Central memory CD8-positive, alpha-beta T cell (primary cell): ENCODE results near the gene FGFBP1.
A peak's percentile ranks its signal among the peaks of the same experiment; 100 is the strongest.

Experiments used
- ATAC-seq: fragments of 150-1000 bp; cut with Tn5 transposase; replicated peaks from 2 replicates; pipeline ENCODE4 v1.10.0; 2022; ENCODE audit warnings: mild to moderate bottlenecking, moderate FRiP score, moderate number of reproducible peaks; ENCODE audit not compliant: poor library complexity, severe bottlenecking; ENCODE audit errors: extremely low read depth
- DNase-seq, 2 donors: peaks; one replicate each; pipeline ENCODE4 v3.0.0; 2021; ENCODE audit warnings: low spot score in 2 of 2
- H3K27ac Mint-ChIP-seq: one replicate; pipeline ENCODE4 v1.8.0; 2022; ENCODE audit warnings: low read depth, mild to moderate bottlenecking, moderate library complexity, mixed read lengths
- H3K27me3 Mint-ChIP-seq: one replicate; pipeline ENCODE4 v1.8.0; 2022; ENCODE audit warnings: mixed read lengths
- H3K36me3 Mint-ChIP-seq: one replicate; pipeline ENCODE4 v1.8.0; 2022; ENCODE audit warnings: mild to moderate bottlenecking, moderate library complexity, mixed read lengths; ENCODE audit not compliant: insufficient read depth
- H3K4me1 Mint-ChIP-seq: one replicate; pipeline ENCODE4 v1.8.0; 2022; ENCODE audit warnings: mixed read lengths
- H3K4me3 Mint-ChIP-seq: one replicate; pipeline ENCODE4 v1.8.0; 2022; ENCODE audit warnings: mild to moderate bottlenecking, moderate library complexity, mixed read lengths
- H3K9me3 Mint-ChIP-seq: one replicate; pipeline ENCODE4 v1.8.0; 2022; ENCODE audit warnings: mixed read lengths

Gene FGFBP1

GRCh38 chr4:15961781-15962510 is 23.4 kb upstream of the FGFBP1 start:
- H3K36me3 Mint-ChIP-seq: peaks cover 13% of the 10 kb centered on the region
- peak overlapping the region; percentile 89 for H3K27ac Mint-ChIP-seq
- peak overlapping the region; percentile 85 for H3K4me3 Mint-ChIP-seq
- no peaks in the 10 kb centered on the region for H3K9me3 Mint-ChIP-seq
- peaks cover 47% of the 10 kb centered on the region for H3K4me1 Mint-ChIP-seq
- peak; percentile 63 for ATAC-seq
- H3K27me3 Mint-ChIP-seq: no peaks in the 10 kb centered on the region
- peak; percentile 17 to 52 for DNase-seq

GRCh38 chr4:15958562-15958961 is 20.0 kb upstream of the FGFBP1 start:
- peaks cover 49% of the 10 kb centered on the region for H3K4me1 Mint-ChIP-seq
- H3K4me3 Mint-ChIP-seq: no peak overlapping the region
- H3K27ac Mint-ChIP-seq: no peak overlapping the region
- H3K9me3 Mint-ChIP-seq: no peaks in the 10 kb centered on the region
- no peaks in the 10 kb centered on the region for H3K27me3 Mint-ChIP-seq
- peaks cover 12% of the 10 kb centered on the region for H3K36me3 Mint-ChIP-seq
- ATAC-seq (no peak), DNase-seq (no peak)

- Mint-ChIP-seq H3K27ac (peak overlapping the region; percentile 44), H3K36me3 (peaks cover 4% of the 10 kb centered on the region), H3K4me1 (peaks cover 27% of the 10 kb centered on the region), H3K27me3 (no peaks in the 10 kb centered on the region), H3K9me3 (no peaks in the 10 kb centered on the region), H3K4me3 (no peak overlapping the region)
- DNase-seq (peak; percentile 68 to 77), ATAC-seq (peak; percentile 78)
Observed at GRCh38 chr4:15956179-15956850, 17.8 kb upstream of the FGFBP1 start.

GRCh38 chr4:15955670-15956069 is 17.1 kb upstream of the FGFBP1 start:
- Mint-ChIP-seq H3K27ac (no peak overlapping the region), H3K4me3 (no peak overlapping the region), H3K36me3 (no peaks in the 10 kb centered on the region), H3K9me3 (no peaks in the 10 kb centered on the region), H3K4me1 (peaks cover 20% of the 10 kb centered on the region), H3K27me3 (no peaks in the 10 kb centered on the region)
- DNase-seq (no peak), ATAC-seq (no peak)

- ATAC-seq (no peak), DNase-seq (no peak)
- H3K4me1 Mint-ChIP-seq: peaks cover 9% of the 10 kb centered on the region
- no peaks in the 10 kb centered on the region for H3K27me3 Mint-ChIP-seq
- no peak overlapping the region for H3K27ac Mint-ChIP-seq
- H3K36me3 Mint-ChIP-seq: no peaks in the 10 kb centered on the region
- H3K4me3 Mint-ChIP-seq: no peak overlapping the region
- no peaks in the 10 kb centered on the region for H3K9me3 Mint-ChIP-seq
Observed at GRCh38 chr4:15953625-15954024, 15.1 kb upstream of the FGFBP1 start.

GRCh38 chr4:15951781-15952180 is 13.2 kb upstream of the FGFBP1 start:
- DNase-seq: no peak
- ATAC-seq: no peak
- Mint-ChIP-seq H3K27ac (no peak overlapping the region), H3K4me3 (no peak overlapping the region), H3K36me3 (no peaks in the 10 kb centered on the region), H3K4me1 (peaks cover 9% of the 10 kb centered on the region), H3K27me3 (no peaks in the 10 kb centered on the region), H3K9me3 (no peaks in the 10 kb centered on the region)

GRCh38 chr4:15948826-15949225 is 10.3 kb upstream of the FGFBP1 start:
- ATAC-seq: no peak
- no peak for DNase-seq
- no peak overlapping the region for H3K27ac Mint-ChIP-seq
- H3K27me3 Mint-ChIP-seq: no peaks in the 10 kb centered on the region
- H3K9me3 Mint-ChIP-seq: no peaks in the 10 kb centered on the region
- H3K4me3 Mint-ChIP-seq: no peak overlapping the region
- no peaks in the 10 kb centered on the region for H3K36me3 Mint-ChIP-seq
- no peaks in the 10 kb centered on the region for H3K4me1 Mint-ChIP-seq

- Mint-ChIP-seq H3K9me3 (no peaks in the 10 kb centered on the region), H3K27me3 (no peaks in the 10 kb centered on the region), H3K4me3 (no peak overlapping the region), H3K36me3 (no peaks in the 10 kb centered on the region), H3K4me1 (no peaks in the 10 kb centered on the region), H3K27ac (no peak overlapping the region)
- DNase-seq: no peak
- no peak for ATAC-seq
Observed at GRCh38 chr4:15947684-15948083, 9.1 kb upstream of the FGFBP1 start.

- H3K9me3 Mint-ChIP-seq: no peaks in the 10 kb centered on the region
- no peaks in the 10 kb centered on the region for H3K27me3 Mint-ChIP-seq
- no peak overlapping the region for H3K27ac Mint-ChIP-seq
- no peaks in the 10 kb centered on the region for H3K4me1 Mint-ChIP-seq
- DNase-seq (no peak), ATAC-seq (no peak)
- H3K4me3 Mint-ChIP-seq: no peak overlapping the region
- no peaks in the 10 kb centered on the region for H3K36me3 Mint-ChIP-seq
Observed at GRCh38 chr4:15945516-15945915, 7.0 kb upstream of the FGFBP1 start.

GRCh38 chr4:15944895-15945294 is 6.4 kb upstream of the FGFBP1 start:
- Mint-ChIP-seq H3K27ac (no peak overlapping the region), H3K27me3 (no peaks in the 10 kb centered on the region), H3K36me3 (no peaks in the 10 kb centered on the region), H3K4me1 (no peaks in the 10 kb centered on the region), H3K4me3 (no peak overlapping the region), H3K9me3 (no peaks in the 10 kb centered on the region)
- ATAC-seq (no peak), DNase-seq (no peak)

GRCh38 chr4:15942283-15942682 is 3.7 kb upstream of the FGFBP1 start:
- H3K9me3 Mint-ChIP-seq: no peaks in the 10 kb centered on the region
- DNase-seq (no peak), ATAC-seq (no peak)

GRCh38 chr4:15938182-15938581 is 358 bp downstream of the FGFBP1 start:
- DNase-seq: no peak
- ATAC-seq: no peak
- no peaks in the 10 kb centered on the region for H3K4me1 Mint-ChIP-seq
- H3K36me3 Mint-ChIP-seq: peaks cover 2% of the 10 kb centered on the region
- no peaks in the 10 kb centered on the region for H3K9me3 Mint-ChIP-seq
- H3K4me3 Mint-ChIP-seq: no peak overlapping the region
- H3K27ac Mint-ChIP-seq: no peak overlapping the region
- H3K27me3 Mint-ChIP-seq: peaks cover 33% of the 10 kb centered on the region

More at GRCh38 chr4:15942283-15942682, 3.7 kb upstream of the FGFBP1 start:
- no peaks in the 10 kb centered on the region for H3K27me3 Mint-ChIP-seq
- H3K27ac Mint-ChIP-seq: no peak overlapping the region
- H3K4me1 Mint-ChIP-seq: no peaks in the 10 kb centered on the region
- no peak overlapping the region for H3K4me3 Mint-ChIP-seq
- H3K36me3 Mint-ChIP-seq: no peaks in the 10 kb centered on the region

GRCh38 chr4:15936495-15936894 is 2.0 kb downstream of the FGFBP1 start:
- no peaks in the 10 kb centered on the region for H3K9me3 Mint-ChIP-seq
- ATAC-seq (no peak), DNase-seq (no peak)
- peaks cover 2% of the 10 kb centered on the region for H3K36me3 Mint-ChIP-seq
- peaks cover 50% of the 10 kb centered on the region for H3K27me3 Mint-ChIP-seq
- H3K27ac Mint-ChIP-seq: no peak overlapping the region
- no peaks in the 10 kb centered on the region for H3K4me1 Mint-ChIP-seq
- H3K4me3 Mint-ChIP-seq: no peak overlapping the region
